WTC11 (cell line): ENCODE data around the gene TCN2. TPM values are rescaled to one million over a fixed set of nuclear protein-coding genes. Genes with fewer than 3 reads are reported as not detected.
A peak's percentile ranks its signal among the peaks of the same experiment; 100 is the strongest.

Experiments used
- ATAC-seq: fragments of 200-7000 bp; cut with Tn5 transposase; 2 replicates; pipeline ENCODE4 v1.10.0; 2021; ENCODE audit warnings: mild to moderate bottlenecking, moderate library complexity
- CTCF ChIA-PET: fragments of 300-600 bp; sonication (Branson Sonifier 250); formaldehyde crosslinking; loops from one replicate; lab custom pipeline; 2021; ENCODE audit warnings: antibody characterized with exemption; lab: Charles Lee
- POLR2A ChIA-PET: fragments of 350-600 bp; sonication (Branson Sonifier 250); formaldehyde crosslinking; loops from one replicate; lab custom pipeline; 2021; ENCODE audit warnings: antibody characterized with exemption; lab: Charles Lee
- DNase-seq: peaks from one replicate; pipeline ENCODE4 v3.0.0; 2021; ENCODE audit warnings: low spot score
- H3K27ac Mint-ChIP-seq: 2 replicates; pipeline ENCODE4 v1.8.0; 2021; ENCODE audit warnings: mixed read lengths
- H3K27me3 Mint-ChIP-seq: 2 replicates; pipeline ENCODE4 v1.8.0; 2021; ENCODE audit warnings: low read depth, mild to moderate bottlenecking, moderate library complexity, mixed read lengths
- H3K36me3 Mint-ChIP-seq: 2 replicates; pipeline ENCODE4 v1.8.0; 2021; ENCODE audit warnings: mixed read lengths
- H3K4me1 Mint-ChIP-seq: 2 replicates; pipeline ENCODE4 v1.8.0; 2022; ENCODE audit warnings: mixed read lengths
- H3K4me3 Mint-ChIP-seq: 2 replicates; pipeline ENCODE4 v1.8.0; 2021; ENCODE audit warnings: mild to moderate bottlenecking, moderate library complexity, mixed read lengths
- H3K9me3 Mint-ChIP-seq: 2 replicates; pipeline ENCODE4 v1.8.0; 2021; ENCODE audit warnings: mixed read lengths
- ATF1 ChIP-seq: sonication (generic); formaldehyde crosslinking; IDR thresholded peaks from 2 replicates; pipeline ENCODE4 v1.8.1; 2023; ENCODE audit warnings: mild to moderate bottlenecking, moderate library complexity, missing genetic modification reagents
- CBFB ChIP-seq: sonication (generic); formaldehyde crosslinking; IDR thresholded peaks from 2 replicates; pipeline ENCODE4 v1.8.1; 2022; ENCODE audit warnings: mild to moderate bottlenecking, low read depth, missing genetic modification reagents
- CREM ChIP-seq: sonication (generic); formaldehyde crosslinking; IDR thresholded peaks from 2 replicates; pipeline ENCODE4 v1.8.1; 2022; ENCODE audit warnings: mild to moderate bottlenecking, missing genetic modification reagents, moderate library complexity
- E2F4 ChIP-seq: sonication (generic); formaldehyde crosslinking; IDR thresholded peaks from 2 replicates; pipeline ENCODE4 v1.8.1; 2022; ENCODE audit warnings: low read depth, mild to moderate bottlenecking, moderate library complexity, missing genetic modification reagents, borderline replicate concordance
- FOXP1 ChIP-seq: sonication (generic); formaldehyde crosslinking; IDR thresholded peaks from 2 replicates; pipeline ENCODE4 v1.8.0; 2022; ENCODE audit warnings: missing genetic modification reagents, mild to moderate bottlenecking, moderate library complexity, borderline replicate concordance
- GTF2I ChIP-seq: fragments of 250-450 bp; sonication (Bioruptor Pico); conservative IDR thresholded peaks from 2 replicates; pipeline ENCODE4 v1.4.0; 2021; ENCODE audit warnings: mild to moderate bottlenecking
- HMGA2 ChIP-seq: fragments of 250-450 bp; sonication (Bioruptor Pico); IDR thresholded peaks from 2 replicates; pipeline ENCODE4 v1.4.0; 2021; ENCODE audit warnings: mild to moderate bottlenecking, moderate library complexity
- IRF2 ChIP-seq: sonication (generic); formaldehyde crosslinking; IDR thresholded peaks from 2 replicates; pipeline ENCODE4 v1.8.0; 2022; ENCODE audit warnings: low read depth, missing genetic modification reagents, borderline replicate concordance
- MYBL2 ChIP-seq: sonication (generic); formaldehyde crosslinking; IDR thresholded peaks from 2 replicates; pipeline ENCODE4 v1.8.1; 2023; ENCODE audit warnings: mild to moderate bottlenecking, moderate library complexity, missing genetic modification reagents
- NR1H2 ChIP-seq: sonication (generic); formaldehyde crosslinking; IDR thresholded peaks from 2 replicates; pipeline ENCODE4 v1.9.0; 2021; ENCODE audit warnings: mild to moderate bottlenecking, moderate library complexity, missing genetic modification reagents
- NR3C1 ChIP-seq: sonication (generic); formaldehyde crosslinking; conservative IDR thresholded peaks from 2 replicates; pipeline ENCODE4 v1.8.1; 2023; ENCODE audit warnings: low read depth, mild to moderate bottlenecking, missing genetic modification reagents
- RELA ChIP-seq: sonication (generic); formaldehyde crosslinking; IDR thresholded peaks from 2 replicates; pipeline ENCODE4 v1.8.1; 2022; ENCODE audit warnings: missing genetic modification reagents, mild to moderate bottlenecking, borderline replicate concordance
- SOX15 ChIP-seq: fragments of 250-450 bp; sonication (Bioruptor Pico); IDR thresholded peaks from 2 replicates; pipeline ENCODE4 v1.9.0; 2021; ENCODE audit warnings: mild to moderate bottlenecking
- USF1 ChIP-seq: sonication (generic); formaldehyde crosslinking; IDR thresholded peaks from 2 replicates; pipeline ENCODE4 v1.8.0; 2022; ENCODE audit warnings: mild to moderate bottlenecking, missing genetic modification reagents
- ZNF219 ChIP-seq: sonication (generic); formaldehyde crosslinking; IDR thresholded peaks from 2 replicates; pipeline ENCODE4 v1.8.0; 2023; ENCODE audit warnings: missing genetic modification reagents, mild to moderate bottlenecking, borderline replicate concordance
- ZNF232 ChIP-seq: sonication (generic); formaldehyde crosslinking; IDR thresholded peaks from 2 replicates; pipeline ENCODE4 v1.8.0; 2022; ENCODE audit warnings: mild to moderate bottlenecking, missing genetic modification reagents
- ZNF671 ChIP-seq: fragments of 250-450 bp; sonication (Bioruptor Pico); IDR thresholded peaks from 2 replicates; pipeline ENCODE4 v1.8.0; 2021; ENCODE audit warnings: mild to moderate bottlenecking
- total RNA-seq: library from RNA; stranded (reverse); gene quantifications from 3 replicates; pipeline ENCODE4 v1.2.3, GENCODE V29; 2021
- TF ChIP-seq, protein P1 (sequence below): sonication (generic); formaldehyde crosslinking; IDR thresholded peaks from 2 replicates; pipeline ENCODE4 v1.8.0; 2023; ENCODE audit warnings: missing genetic modification reagents, mild to moderate bottlenecking, borderline replicate concordance
- TF ChIP-seq, protein P2 (sequence below): sonication (generic); formaldehyde crosslinking; IDR thresholded peaks from 2 replicates; pipeline ENCODE4 v1.8.1; 2022; ENCODE audit warnings: low read depth, missing genetic modification reagents, borderline replicate concordance
- TF ChIP-seq, protein P3 (sequence below): sonication (generic); formaldehyde crosslinking; IDR thresholded peaks from 2 replicates; pipeline ENCODE4 v1.8.1; 2023; ENCODE audit warnings: mild to moderate bottlenecking, missing genetic modification reagents
- TF ChIP-seq, protein P4 (sequence below): sonication (generic); formaldehyde crosslinking; conservative IDR thresholded peaks from 2 replicates; pipeline ENCODE4 v1.8.1; 2023; ENCODE audit warnings: mild to moderate bottlenecking, low read depth, missing genetic modification reagents, moderate library complexity

The TCN2 gene
- total RNA-seq, 1 experiment from 2014 or later, result 39.0 TPM

- CTCF ChIA-PET, result interaction anchor here (0.9 to 1.4 kb wide), 6 partner anchors 10 to 142 kb away, joined by 3 to 6 read pairs (median 4); no protein-coding TSS in a partner anchor
- DNase-seq, result no peak
- H3K27me3 Mint-ChIP-seq, result no peaks in the 10 kb centered on the region; the same call in none of the 2 replicates
- peaks cover 40% of the 10 kb centered on the region for H3K4me1 Mint-ChIP-seq
- no peak for ATAC-seq
- H3K9me3 Mint-ChIP-seq, result no peaks in the 10 kb centered on the region
- H3K27ac Mint-ChIP-seq, result peak overlapping the region; percentile 76; the same call in 1 of the 2 replicates
- POLR2A ChIA-PET, result no interaction called here
- TF ChIP-seq, protein P1, sequence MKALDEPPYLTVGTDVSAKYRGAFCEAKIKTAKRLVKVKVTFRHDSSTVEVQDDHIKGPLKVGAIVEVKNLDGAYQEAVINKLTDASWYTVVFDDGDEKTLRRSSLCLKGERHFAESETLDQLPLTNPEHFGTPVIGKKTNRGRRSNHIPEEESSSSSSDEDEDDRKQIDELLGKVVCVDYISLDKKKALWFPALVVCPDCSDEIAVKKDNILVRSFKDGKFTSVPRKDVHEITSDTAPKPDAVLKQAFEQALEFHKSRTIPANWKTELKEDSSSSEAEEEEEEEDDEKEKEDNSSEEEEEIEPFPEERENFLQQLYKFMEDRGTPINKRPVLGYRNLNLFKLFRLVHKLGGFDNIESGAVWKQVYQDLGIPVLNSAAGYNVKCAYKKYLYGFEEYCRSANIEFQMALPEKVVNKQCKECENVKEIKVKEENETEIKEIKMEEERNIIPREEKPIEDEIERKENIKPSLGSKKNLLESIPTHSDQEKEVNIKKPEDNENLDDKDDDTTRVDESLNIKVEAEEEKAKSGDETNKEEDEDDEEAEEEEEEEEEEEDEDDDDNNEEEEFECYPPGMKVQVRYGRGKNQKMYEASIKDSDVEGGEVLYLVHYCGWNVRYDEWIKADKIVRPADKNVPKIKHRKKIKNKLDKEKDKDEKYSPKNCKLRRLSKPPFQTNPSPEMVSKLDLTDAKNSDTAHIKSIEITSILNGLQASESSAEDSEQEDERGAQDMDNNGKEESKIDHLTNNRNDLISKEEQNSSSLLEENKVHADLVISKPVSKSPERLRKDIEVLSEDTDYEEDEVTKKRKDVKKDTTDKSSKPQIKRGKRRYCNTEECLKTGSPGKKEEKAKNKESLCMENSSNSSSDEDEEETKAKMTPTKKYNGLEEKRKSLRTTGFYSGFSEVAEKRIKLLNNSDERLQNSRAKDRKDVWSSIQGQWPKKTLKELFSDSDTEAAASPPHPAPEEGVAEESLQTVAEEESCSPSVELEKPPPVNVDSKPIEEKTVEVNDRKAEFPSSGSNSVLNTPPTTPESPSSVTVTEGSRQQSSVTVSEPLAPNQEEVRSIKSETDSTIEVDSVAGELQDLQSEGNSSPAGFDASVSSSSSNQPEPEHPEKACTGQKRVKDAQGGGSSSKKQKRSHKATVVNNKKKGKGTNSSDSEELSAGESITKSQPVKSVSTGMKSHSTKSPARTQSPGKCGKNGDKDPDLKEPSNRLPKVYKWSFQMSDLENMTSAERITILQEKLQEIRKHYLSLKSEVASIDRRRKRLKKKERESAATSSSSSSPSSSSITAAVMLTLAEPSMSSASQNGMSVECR, result no peak
- TF ChIP-seq ZNF671 (no peak), GTF2I (CRISPR knock-in tag) (no peak), MYBL2 (CRISPR knock-in tag) (no peak), IRF2 (CRISPR knock-in tag) (no peak), FOXP1 (CRISPR knock-in tag) (no peak), E2F4 (no peak), HMGA2 (CRISPR knock-in tag) (no peak), USF1 (no peak), NR1H2 (no peak), RELA (CRISPR knock-in tag) (no peak), SOX15 (no peak), ZNF219 (CRISPR knock-in tag) (no peak), CBFB (no peak), CREM (CRISPR knock-in tag) (no peak), ATF1 (no peak)
- TF ChIP-seq, protein P2, sequence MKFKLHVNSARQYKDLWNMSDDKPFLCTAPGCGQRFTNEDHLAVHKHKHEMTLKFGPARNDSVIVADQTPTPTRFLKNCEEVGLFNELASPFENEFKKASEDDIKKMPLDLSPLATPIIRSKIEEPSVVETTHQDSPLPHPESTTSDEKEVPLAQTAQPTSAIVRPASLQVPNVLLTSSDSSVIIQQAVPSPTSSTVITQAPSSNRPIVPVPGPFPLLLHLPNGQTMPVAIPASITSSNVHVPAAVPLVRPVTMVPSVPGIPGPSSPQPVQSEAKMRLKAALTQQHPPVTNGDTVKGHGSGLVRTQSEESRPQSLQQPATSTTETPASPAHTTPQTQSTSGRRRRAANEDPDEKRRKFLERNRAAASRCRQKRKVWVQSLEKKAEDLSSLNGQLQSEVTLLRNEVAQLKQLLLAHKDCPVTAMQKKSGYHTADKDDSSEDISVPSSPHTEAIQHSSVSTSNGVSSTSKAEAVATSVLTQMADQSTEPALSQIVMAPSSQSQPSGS (CRISPR knock-in tag), result no peak
- TF ChIP-seq, protein P3, sequence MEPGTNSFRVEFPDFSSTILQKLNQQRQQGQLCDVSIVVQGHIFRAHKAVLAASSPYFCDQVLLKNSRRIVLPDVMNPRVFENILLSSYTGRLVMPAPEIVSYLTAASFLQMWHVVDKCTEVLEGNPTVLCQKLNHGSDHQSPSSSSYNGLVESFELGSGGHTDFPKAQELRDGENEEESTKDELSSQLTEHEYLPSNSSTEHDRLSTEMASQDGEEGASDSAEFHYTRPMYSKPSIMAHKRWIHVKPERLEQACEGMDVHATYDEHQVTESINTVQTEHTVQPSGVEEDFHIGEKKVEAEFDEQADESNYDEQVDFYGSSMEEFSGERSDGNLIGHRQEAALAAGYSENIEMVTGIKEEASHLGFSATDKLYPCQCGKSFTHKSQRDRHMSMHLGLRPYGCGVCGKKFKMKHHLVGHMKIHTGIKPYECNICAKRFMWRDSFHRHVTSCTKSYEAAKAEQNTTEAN (CRISPR knock-in tag), result no peak
- no peaks in the 10 kb centered on the region for H3K36me3 Mint-ChIP-seq
- H3K4me3 Mint-ChIP-seq, result no peak overlapping the region
Measured at GRCh38 chr22:30565341-30565740, 41.6 kb upstream of the TCN2 start.

GRCh38 chr22:30566125-30566524 is 40.8 kb upstream of the TCN2 start:
- no peak for ATAC-seq
- H3K27me3 Mint-ChIP-seq, result no peaks in the 10 kb centered on the region; the same call in none of the 2 replicates
- CTCF ChIA-PET, result interaction anchor here (0.9 to 1.4 kb wide), 2 partner anchors 40 to 80 kb away, joined by 4 read pairs; no protein-coding TSS in a partner anchor
- no peak for TF ChIP-seq CBFB
- no peak for TF ChIP-seq ZNF232 (CRISPR knock-in tag)
- TF ChIP-seq, protein P4, sequence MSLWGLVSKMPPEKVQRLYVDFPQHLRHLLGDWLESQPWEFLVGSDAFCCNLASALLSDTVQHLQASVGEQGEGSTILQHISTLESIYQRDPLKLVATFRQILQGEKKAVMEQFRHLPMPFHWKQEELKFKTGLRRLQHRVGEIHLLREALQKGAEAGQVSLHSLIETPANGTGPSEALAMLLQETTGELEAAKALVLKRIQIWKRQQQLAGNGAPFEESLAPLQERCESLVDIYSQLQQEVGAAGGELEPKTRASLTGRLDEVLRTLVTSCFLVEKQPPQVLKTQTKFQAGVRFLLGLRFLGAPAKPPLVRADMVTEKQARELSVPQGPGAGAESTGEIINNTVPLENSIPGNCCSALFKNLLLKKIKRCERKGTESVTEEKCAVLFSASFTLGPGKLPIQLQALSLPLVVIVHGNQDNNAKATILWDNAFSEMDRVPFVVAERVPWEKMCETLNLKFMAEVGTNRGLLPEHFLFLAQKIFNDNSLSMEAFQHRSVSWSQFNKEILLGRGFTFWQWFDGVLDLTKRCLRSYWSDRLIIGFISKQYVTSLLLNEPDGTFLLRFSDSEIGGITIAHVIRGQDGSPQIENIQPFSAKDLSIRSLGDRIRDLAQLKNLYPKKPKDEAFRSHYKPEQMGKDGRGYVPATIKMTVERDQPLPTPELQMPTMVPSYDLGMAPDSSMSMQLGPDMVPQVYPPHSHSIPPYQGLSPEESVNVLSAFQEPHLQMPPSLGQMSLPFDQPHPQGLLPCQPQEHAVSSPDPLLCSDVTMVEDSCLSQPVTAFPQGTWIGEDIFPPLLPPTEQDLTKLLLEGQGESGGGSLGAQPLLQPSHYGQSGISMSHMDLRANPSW, result no peak
- no peak for TF ChIP-seq NR3C1 (CRISPR knock-in tag)

More at GRCh38 chr22:30566125-30566524, 40.8 kb upstream of the TCN2 start:
- POLR2A ChIA-PET, result interaction anchor here (0.6 kb wide), 1 partner anchor 224 kb away, joined by 3 read pairs; no protein-coding TSS in a partner anchor
- DNase-seq, result no peak
- Mint-ChIP-seq H3K36me3 (no peaks in the 10 kb centered on the region), H3K4me1 (peaks cover 35% of the 10 kb centered on the region), H3K27ac (0 out of 2 replicates have a peak overlapping the region, but pooled peaks have one; percentile 12), H3K4me3 (no peak overlapping the region), H3K9me3 (no peaks in the 10 kb centered on the region)
